Keratinocyte (primary cell): ENCODE data around the gene SCARB1. TPM values are rescaled to one million over a fixed set of nuclear protein-coding genes. Genes with fewer than 3 reads are reported as not detected.

Experiments used
- DNase-seq: peaks from one replicate; pipeline ENCODE4 v3.0.0-alpha.2; 2011; ENCODE audit warnings: low read depth, missing footprints, low spot score
- FAIRE-seq: peaks from 2 replicates; lab custom pipeline; 2011; peaks lifted over from hg19 to GRCh38; lab: Jason Lieb, UNC
- H2AFZ ChIP-seq: 2 replicates; pipeline ENCODE4 v1.6.0; 2012; ENCODE audit warnings: low read length, control low read depth, inconsistent platforms; ENCODE audit not compliant: control insufficient read depth
- H3K27ac ChIP-seq: 2 replicates; pipeline ENCODE4 v1.5.1; 2011; ENCODE audit warnings: low read length; ENCODE audit not compliant: control insufficient read depth, insufficient read depth
- H3K27me3 ChIP-seq: 3 replicates; pipeline ENCODE4 v1.6.0; 2011; ENCODE audit warnings: low read length; ENCODE audit not compliant: control insufficient read depth, insufficient read depth; ENCODE audit errors: extremely low read depth
- H3K36me3 ChIP-seq, 2 experiments: 2 replicates in 1 of 2; 3 replicates in 1 of 2; pipeline ENCODE4 v1.5.1; 2011; ENCODE audit warnings: low read length in 2 of 2, mild to moderate bottlenecking in 1 of 2; ENCODE audit not compliant: control insufficient read depth in 2 of 2, insufficient read depth in 2 of 2; ENCODE audit errors: extremely low read depth in 1 of 2
- H3K4me1 ChIP-seq: 3 replicates; pipeline ENCODE4 v1.5.1; 2011; ENCODE audit warnings: low read length; ENCODE audit not compliant: control insufficient read depth, insufficient read depth; ENCODE audit errors: extremely low read depth
- H3K4me2 ChIP-seq: 3 replicates; pipeline ENCODE4 v1.6.0; 2011; ENCODE audit warnings: low read depth, low read length; ENCODE audit not compliant: control insufficient read depth, insufficient read depth; ENCODE audit errors: extremely low read depth
- H3K4me3 ChIP-seq, 3 experiments: fragments of 200-600 bp in 1 of 3; sonication (generic) in 1 of 3; 2 replicates in 2 of 3; 3 replicates in 1 of 3; pipeline ENCODE4 v1.5.1; 2011 to 2016; ENCODE audit warnings: low read length in 3 of 3, mild to moderate bottlenecking in 3 of 3, control low read depth in 2 of 3, inconsistent platforms in 1 of 3, low read depth in 1 of 3, mixed read lengths in 1 of 3, mixed run types in 1 of 3, moderate library complexity in 1 of 3; ENCODE audit not compliant: control insufficient read depth in 2 of 3, insufficient read depth in 2 of 3; ENCODE audit errors: extremely low read depth in 1 of 3
- H3K79me2 ChIP-seq: 2 replicates; pipeline ENCODE4 v1.6.0; 2012; ENCODE audit warnings: low read length; ENCODE audit not compliant: control insufficient read depth, insufficient read depth
- H3K9ac ChIP-seq: 3 replicates; pipeline ENCODE4 v1.6.0; 2011; ENCODE audit warnings: low read length; ENCODE audit not compliant: control insufficient read depth, insufficient read depth; ENCODE audit errors: extremely low read depth
- H3K9me1 ChIP-seq: 3 replicates; pipeline ENCODE4 v1.6.0; 2011; ENCODE audit warnings: low read length; ENCODE audit not compliant: control insufficient read depth, insufficient read depth; ENCODE audit errors: extremely low read depth
- H3K9me3 ChIP-seq: 2 replicates; pipeline ENCODE4 v1.5.1; 2012; ENCODE audit warnings: low read depth, low read length; ENCODE audit not compliant: control insufficient read depth
- H4K20me1 ChIP-seq: 3 replicates; pipeline ENCODE4 v1.6.0; 2011; ENCODE audit warnings: low read length; ENCODE audit not compliant: control insufficient read depth, insufficient read depth; ENCODE audit errors: extremely low read depth
- EZH2 ChIP-seq: IDR thresholded peaks from one replicate; pipeline ENCODE4 v1.6.1; 2012; ENCODE audit warnings: inconsistent platforms, mild to moderate bottlenecking, low read length, moderate library complexity
- dilution Hi-C: fragments of 300-500 bp; cut with MboI; formaldehyde crosslinking; loops from one replicate; pipeline ENCODE4 v1.7.0; 2020; ENCODE audit warnings: low sequenced_read_pairs; ENCODE audit not compliant: extremely low pct_ligation_motif_present
- polyA plus RNA-seq, 5 experiments: library from polyadenylated mRNA; depleted of rRNA in 3 of 5; stranded (reverse) in 3 of 5; stranded (forward) in 1 of 5; unstranded in 1 of 5; fragments of >200 nt; gene quantifications; 1 replicate in 1 of 5; 2 replicates in 3 of 5; 3 replicates in 1 of 5; pipeline versions ENCODE4 v1.2.1 to v1.2.3, GENCODE V29; 2011 to 2012; ENCODE audit warnings: missing spikeins in 2 of 5, low read depth in 1 of 5, low replicate concordance in 1 of 5
- TF ChIP-seq, protein P1 (sequence below), 3 experiments: IDR thresholded peaks in 1 of 3; conservative IDR thresholded peaks in 1 of 3; optimal IDR thresholded peaks in 1 of 3; 2 replicates in 2 of 3; 3 replicates in 1 of 3; pipeline versions ENCODE3 to v1.5.1; 2011; ENCODE audit warnings: low read length in 3 of 3, mild to moderate bottlenecking in 3 of 3, moderate library complexity in 2 of 3, control low read depth in 1 of 3, inconsistent platforms in 1 of 3; ENCODE audit not compliant: insufficient read depth in 2 of 3; ENCODE audit errors: extremely low read depth in 1 of 3

The SCARB1 gene
- polyA plus RNA-seq, 1 donor (not counting 4 experiments of a cell fraction or from before 2014, with no cell fraction given): 40.9 TPM

DNA sequence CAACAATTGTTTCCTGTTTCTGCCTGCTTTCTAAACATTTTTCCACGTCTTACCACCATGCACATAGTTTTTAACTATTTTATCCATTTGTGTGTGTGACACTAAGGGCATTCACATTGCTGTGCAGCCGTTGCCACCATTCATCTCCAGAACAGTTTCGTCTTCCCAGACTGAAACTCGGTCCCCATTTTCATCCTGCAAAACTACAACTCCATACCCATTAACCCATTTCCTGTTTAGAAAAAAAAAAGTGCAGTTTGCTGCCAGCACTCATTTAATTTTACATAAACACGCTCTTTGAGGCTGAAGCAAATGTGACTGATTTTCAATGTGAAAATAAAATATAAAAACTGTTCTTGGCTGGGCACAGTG, 35.2 kb upstream of the SCARB1 start:
- no peaks in the 10 kb centered on the region for H4K20me1 ChIP-seq
- H3K9ac ChIP-seq: no peak overlapping the region
- H3K27me3 ChIP-seq: no peaks in the 10 kb centered on the region
- no peak for TF ChIP-seq EZH2
- TF ChIP-seq, protein P1, sequence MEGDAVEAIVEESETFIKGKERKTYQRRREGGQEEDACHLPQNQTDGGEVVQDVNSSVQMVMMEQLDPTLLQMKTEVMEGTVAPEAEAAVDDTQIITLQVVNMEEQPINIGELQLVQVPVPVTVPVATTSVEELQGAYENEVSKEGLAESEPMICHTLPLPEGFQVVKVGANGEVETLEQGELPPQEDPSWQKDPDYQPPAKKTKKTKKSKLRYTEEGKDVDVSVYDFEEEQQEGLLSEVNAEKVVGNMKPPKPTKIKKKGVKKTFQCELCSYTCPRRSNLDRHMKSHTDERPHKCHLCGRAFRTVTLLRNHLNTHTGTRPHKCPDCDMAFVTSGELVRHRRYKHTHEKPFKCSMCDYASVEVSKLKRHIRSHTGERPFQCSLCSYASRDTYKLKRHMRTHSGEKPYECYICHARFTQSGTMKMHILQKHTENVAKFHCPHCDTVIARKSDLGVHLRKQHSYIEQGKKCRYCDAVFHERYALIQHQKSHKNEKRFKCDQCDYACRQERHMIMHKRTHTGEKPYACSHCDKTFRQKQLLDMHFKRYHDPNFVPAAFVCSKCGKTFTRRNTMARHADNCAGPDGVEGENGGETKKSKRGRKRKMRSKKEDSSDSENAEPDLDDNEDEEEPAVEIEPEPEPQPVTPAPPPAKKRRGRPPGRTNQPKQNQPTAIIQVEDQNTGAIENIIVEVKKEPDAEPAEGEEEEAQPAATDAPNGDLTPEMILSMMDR (optimal IDR thresholded peaks at IDR 0.05 in 1 of 3, IDR thresholded peaks at IDR 0.05 in 1 of 3, conservative IDR thresholded peaks at IDR 0.05 in 1 of 3; ENCODE audit: extremely low read depth in 1 of 3, insufficient read depth in 2 of 3, low read length in 3 of 3): no peak
- no peaks in the 10 kb centered on the region for H3K9me1 ChIP-seq
- no peak overlapping the region for H3K4me3 ChIP-seq
- peaks cover 3% of the 10 kb centered on the region for H3K4me1 ChIP-seq
- no peak overlapping the region for H2AFZ ChIP-seq
- no peaks in the 10 kb centered on the region for H3K9me3 ChIP-seq
- no peak overlapping the region for H3K4me2 ChIP-seq
- no peaks in the 10 kb centered on the region for H3K36me3 ChIP-seq
- DNase-seq (no peak), FAIRE-seq (no peak)
- H3K27ac ChIP-seq: no peak overlapping the region
- H3K79me2 ChIP-seq: no peaks in the 10 kb centered on the region
- dilution Hi-C loops: no loop called here

DNA sequence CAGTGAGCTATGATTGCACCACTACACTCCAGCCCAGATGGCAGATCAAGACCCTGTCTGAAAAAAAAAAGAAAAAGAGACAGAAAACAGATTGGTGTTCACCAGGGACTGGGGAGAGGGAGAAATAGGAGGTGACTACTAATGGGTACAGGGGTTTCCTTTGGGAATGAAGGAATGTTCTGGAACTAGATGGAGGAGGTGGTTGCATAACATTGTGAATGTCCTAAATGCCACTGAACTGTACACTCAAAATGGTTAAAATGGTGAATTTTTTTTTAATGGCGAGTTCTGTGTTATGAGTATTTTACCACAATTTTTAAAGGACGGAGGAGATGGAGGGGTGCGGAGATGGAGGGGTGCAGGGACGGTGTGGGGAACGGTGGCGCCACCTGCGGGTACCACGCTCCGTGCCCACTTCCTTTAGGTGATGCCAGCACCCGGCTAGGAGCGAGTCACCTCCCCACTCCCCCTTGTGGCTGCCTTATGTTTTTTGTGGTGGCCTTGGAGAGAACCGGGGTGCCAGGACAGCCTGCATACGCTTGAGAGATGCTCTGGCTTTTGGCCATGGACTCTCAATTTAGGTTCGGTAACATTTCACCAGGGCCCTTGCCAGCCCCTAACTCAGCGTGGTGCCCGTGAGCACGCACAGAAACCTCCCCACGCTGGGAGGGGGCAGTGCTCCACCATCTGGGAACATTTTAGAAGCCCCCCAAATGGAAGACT, 34.7 kb upstream of the SCARB1 start:
- Histone ChIP-seq H2AFZ (no peak overlapping the region), H3K4me2 (no peak overlapping the region), H3K4me1 (peaks cover 3% of the 10 kb centered on the region), H4K20me1 (no peaks in the 10 kb centered on the region), H3K27me3 (no peaks in the 10 kb centered on the region), H3K9me1 (no peaks in the 10 kb centered on the region), H3K27ac (no peak overlapping the region), H3K4me3 (no peak overlapping the region), H3K9me3 (no peaks in the 10 kb centered on the region), H3K79me2 (no peaks in the 10 kb centered on the region), H3K36me3 (no peaks in the 10 kb centered on the region), H3K9ac (no peak overlapping the region)
- TF ChIP-seq, protein P1 (optimal IDR thresholded peaks at IDR 0.05 in 1 of 3, IDR thresholded peaks at IDR 0.05 in 1 of 3, conservative IDR thresholded peaks at IDR 0.05 in 1 of 3; ENCODE audit: extremely low read depth in 1 of 3, insufficient read depth in 2 of 3, low read length in 3 of 3): peak; percentile 45 to 92 (median 76)
- no peak for TF ChIP-seq EZH2
- FAIRE-seq (no peak), DNase-seq (no peak)
- dilution Hi-C loops: no loop called here
